ENCODE data around the gene TEX53.

GRCh38 chr9:114680259-114681001, 22.8 kb upstream of the TEX53 start:
- TF ChIP-seq POLR2A (IDR thresholded peaks at IDR 0.05; ENCODE audit: low read length) (no peak), GATA1 (IDR thresholded peaks at IDR 0.05; ENCODE audit: low read depth, low read length) (no peak)

Data from erythroblast (primary cell).